HCT116 (cell line): Measurements from ENCODE around the gene NOTCH1. TPM values are rescaled to one million over a fixed set of nuclear protein-coding genes. Genes with fewer than 3 reads are reported as not detected.

Source experiments
- ATAC-seq: fragments of 200-7000 bp; cut with Tn5 transposase; 2 replicates; pipeline ENCODE4 v1.9.1; 2020; ENCODE audit warnings: mild to moderate bottlenecking, moderate library complexity
- BruUV-seq: library from RNA; stranded (reverse); fragments of 400-500 nt; replicated peaks from 2 replicates; lab custom pipeline; 2021; lab: Mats Ljungman, UMichigan
- CTCF ChIA-PET: fragments of 300-600 bp; sonication (Branson Sonifier 250); formaldehyde crosslinking; loops from one replicate; lab custom pipeline; 2021; ENCODE audit warnings: antibody characterized with exemption; lab: Charles Lee
- POLR2A ChIA-PET: fragments of 300-600, 350-600 bp; sonication (Branson Sonifier 250); formaldehyde crosslinking; loops from one replicate; lab custom pipeline; 2021; ENCODE audit warnings: antibody characterized with exemption; lab: Charles Lee
- RAD21 ChIA-PET, 2 experiments: fragments of 300-600 bp; sonication (Branson Sonifier 250); formaldehyde crosslinking; loops; one replicate each; lab custom pipeline; 2023; ENCODE audit warnings: low total read pairs in 2 of 2; ENCODE audit not compliant: uncharacterized antibody in 2 of 2, unreplicated experiment in 2 of 2, low non-redundant PET in 1 of 2; lab: Charles Lee
- DNase-seq: peaks from one replicate; pipeline ENCODE4 v3.0.0-alpha.2; 2010; ENCODE audit warnings: low read depth, low spot score
- H2AFZ ChIP-seq: fragments of 200-600 bp; shearing (Covaris generic), sonication (generic); 2 replicates; pipeline ENCODE4 v1.6.1; 2017; ENCODE audit warnings: low read depth, mixed run types, mixed read lengths, antibody characterized with exemption, low read length; ENCODE audit not compliant: poor library complexity, severe bottlenecking
- H3K27ac ChIP-seq: 2 replicates; pipeline ENCODE4 v1.5.1; 2012; ENCODE audit warnings: low read depth, low read length
- H3K27me3 ChIP-seq: fragments of 200-600 bp; sonication (generic); 2 replicates; pipeline ENCODE4 v1.6.1; 2016; ENCODE audit warnings: mixed run types, low read length, mixed read lengths; ENCODE audit not compliant: insufficient read depth
- H3K36me3 ChIP-seq, 2 experiments: fragments of 200-500 bp in 1 of 2; fragments of 200-600 bp in 1 of 2; sonication (Bioruptor generic) in 1 of 2; sonication (generic) in 1 of 2; 2 replicates each; pipeline versions ENCODE4 v1.5.1 to v1.6.1; 2014 to 2016; ENCODE audit warnings: low read length in 2 of 2, inconsistent platforms in 1 of 2, mixed read lengths in 1 of 2, mixed run types in 1 of 2; ENCODE audit not compliant: insufficient read depth in 2 of 2, control insufficient read depth in 1 of 2
- H3K4me1 ChIP-seq, 2 experiments: fragments of 200-600 bp in 1 of 2; sonication (generic) in 1 of 2; 2 replicates each; pipeline versions ENCODE4 v1.5.1 to v1.6.1; 2012 to 2017; ENCODE audit warnings: low read length in 2 of 2, inconsistent platforms in 1 of 2, mild to moderate bottlenecking in 1 of 2, mixed read lengths in 1 of 2, mixed run types in 1 of 2, moderate library complexity in 1 of 2; ENCODE audit not compliant: insufficient read depth in 2 of 2, control insufficient read depth in 1 of 2
- H3K4me2 ChIP-seq: fragments of 200-600 bp; sonication (generic); 2 replicates; pipeline ENCODE4 v1.6.1; 2017; ENCODE audit warnings: mixed run types, low read length, mixed read lengths
- H3K4me3 ChIP-seq, 2 experiments: fragments of 200-600 bp in 1 of 2; sonication (generic) in 1 of 2; replicated peaks in 1 of 2; 2 replicates each; pipeline ENCODE4 v1.5.1; 2011 to 2016; ENCODE audit warnings: low read length in 2 of 2, control low read depth in 1 of 2, low read depth in 1 of 2, mild to moderate bottlenecking in 1 of 2, mixed read lengths in 1 of 2, mixed run types in 1 of 2
- H3K79me2 ChIP-seq: fragments of 200-600 bp; sonication (generic); 2 replicates; pipeline ENCODE4 v1.6.1; 2017; ENCODE audit warnings: mild to moderate bottlenecking, mixed run types, low read length, moderate library complexity, mixed read lengths; ENCODE audit not compliant: insufficient read depth
- H3K9ac ChIP-seq: fragments of 200-600 bp; sonication (generic); 2 replicates; pipeline ENCODE4 v1.6.1; 2016; ENCODE audit warnings: low read length, mixed read lengths
- H3K9me2 ChIP-seq: fragments of 200-600 bp; sonication (generic), shearing (Covaris generic); 2 replicates; pipeline ENCODE4 v1.6.1; 2017; ENCODE audit warnings: mixed run types, mild to moderate bottlenecking, moderate library complexity; ENCODE audit not compliant: insufficient read depth
- H3K9me3 ChIP-seq, 2 experiments: fragments of 200-500 bp in 1 of 2; fragments of 200-600 bp in 1 of 2; sonication (Bioruptor generic) in 1 of 2; sonication (generic) in 1 of 2; 2 replicates each; pipeline ENCODE4 v1.6.1; 2014 to 2017; ENCODE audit warnings: low read length in 2 of 2, mixed read lengths in 2 of 2, inconsistent platforms in 1 of 2, low read depth in 1 of 2, mild to moderate bottlenecking in 1 of 2, mixed run types in 1 of 2, moderate library complexity in 1 of 2; ENCODE audit not compliant: control insufficient read depth in 1 of 2, insufficient read depth in 1 of 2
- H4K20me1 ChIP-seq: fragments of 200-600 bp; sonication (generic), shearing (Covaris generic); 2 replicates; pipeline ENCODE4 v1.6.1; 2017; ENCODE audit warnings: mixed run types, mild to moderate bottlenecking, moderate library complexity; ENCODE audit not compliant: insufficient read depth
- ATF3 ChIP-seq: IDR thresholded peaks from 2 replicates; pipeline ENCODE4 v1.6.1; 2012
- ELF1 ChIP-seq: IDR thresholded peaks from 2 replicates; pipeline ENCODE4 v1.6.1; 2012; ENCODE audit warnings: low read depth, borderline replicate concordance
- EZH2phosphoT487 ChIP-seq: fragments of 200-600 bp; IDR thresholded peaks from 2 replicates; pipeline ENCODE4 v1.6.1; 2018; ENCODE audit warnings: antibody characterized with exemption, borderline replicate concordance
- MAX ChIP-seq: IDR thresholded peaks from 2 replicates; pipeline ENCODE4 v1.6.1; 2012
- POLR2AphosphoS5 ChIP-seq: IDR thresholded peaks from 2 replicates; pipeline ENCODE4 v1.6.1; 2011; ENCODE audit warnings: mild to moderate bottlenecking, low read depth, low read length, moderate library complexity
- REST ChIP-seq: IDR thresholded peaks from 2 replicates; pipeline ENCODE4 v1.6.1; 2012; ENCODE audit warnings: low read depth
- SIN3A ChIP-seq: IDR thresholded peaks from 2 replicates; pipeline ENCODE4 v1.6.1; 2012; ENCODE audit warnings: low read depth
- TCF7L2 ChIP-seq: IDR thresholded peaks from 2 replicates; pipeline ENCODE4 v1.7.0; 2011; ENCODE audit warnings: borderline replicate concordance, inconsistent platforms; ENCODE audit not compliant: insufficient read depth, insufficient read length; ENCODE audit errors: extremely low read depth
- ZBTB33 ChIP-seq: IDR thresholded peaks from 2 replicates; pipeline ENCODE4 v1.6.1; 2011; ENCODE audit warnings: mild to moderate bottlenecking, low read length, moderate library complexity; ENCODE audit not compliant: insufficient replicate concordance; ENCODE audit errors: extremely low read depth
- ZNF274 ChIP-seq: fragments of 200-500 bp; sonication (Bioruptor generic); IDR thresholded peaks from 2 replicates; pipeline ENCODE4 v1.6.1; 2014; ENCODE audit warnings: mild to moderate bottlenecking, low read depth, low read length, inconsistent platforms
- intact Hi-C: fragments of 100-400 bp; cut with micrococcal nuclease; formaldehyde crosslinking; loops from 2 replicates; pipeline ENCODE4 v1.10.0; 2022
- total RNA-seq: library from RNA; stranded (reverse); gene quantifications from one replicate; pipeline ENCODE4 v1.2.1, GENCODE V29; 2021; ENCODE audit not compliant: unreplicated experiment
- TF ChIP-seq, protein P1 (sequence below), 3 experiments: fragments of 200-600 bp in 1 of 3; sonication (generic) in 1 of 3; IDR thresholded peaks in 2 of 3; conservative IDR thresholded peaks in 1 of 3; 2 replicates each; pipeline ENCODE4 v1.5.1; 2012 to 2017; ENCODE audit warnings: low read depth in 2 of 3, low read length in 2 of 3, antibody characterized with exemption in 1 of 3, borderline replicate concordance in 1 of 3, control low read depth in 1 of 3, mild to moderate bottlenecking in 1 of 3, mixed read lengths in 1 of 3, mixed run types in 1 of 3, moderate library complexity in 1 of 3; ENCODE audit not compliant: insufficient read depth in 1 of 3

Gene NOTCH1
- total RNA-seq, 1 experiment from 2014 or later, result 36.2 TPM

DNA sequence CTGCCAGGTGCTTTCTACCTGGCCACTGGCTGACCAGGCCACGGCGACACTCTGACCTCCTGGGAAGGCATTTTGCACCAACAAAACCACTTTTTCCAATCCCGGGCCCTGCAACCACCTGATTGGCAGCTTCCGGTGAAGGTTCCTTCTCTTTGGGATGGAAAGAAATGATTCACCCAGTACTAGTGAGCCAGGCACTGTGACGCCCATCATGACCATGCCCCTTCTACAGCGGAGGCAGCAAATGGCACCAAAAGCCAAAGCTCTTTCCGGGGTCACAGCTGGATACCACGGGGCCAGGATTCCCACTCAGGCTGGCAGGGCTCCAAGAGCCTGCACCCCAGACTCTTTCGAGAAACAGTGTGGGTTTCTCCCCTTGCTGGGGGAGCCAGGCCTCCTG, 4.7 kb downstream of the NOTCH1 start:
- BruUV-seq, result no TSS peak

More for the DNA sequence above, 4.7 kb downstream of the NOTCH1 start:
- Histone ChIP-seq H3K9me2 (no peaks in the 10 kb centered on the region), H3K79me2 (peaks cover 79% of the 10 kb centered on the region), H3K4me3 (no peak overlapping the region), H4K20me1 (peaks cover 4% of the 10 kb centered on the region; the same call in 1 of the 2 replicates), H3K4me1 (peaks cover 32 to 45% of the 10 kb centered on the region in 2 experiments), H3K9me3 (no peaks in the 10 kb centered on the region), H3K9ac (no peak overlapping the region), H2AFZ (no peak overlapping the region), H3K36me3 (peaks cover 10 to 15% of the 10 kb centered on the region in 2 experiments; a peak in 2 of 4 replicates), H3K4me2 (peak overlapping the region; percentile 71; the same call in 1 of the 2 replicates), H3K27ac (peak overlapping the region; percentile 75), H3K27me3 (no peaks in the 10 kb centered on the region)
- CTCF ChIA-PET, result interaction anchor here (2.0 kb wide), 1 partner anchor 56 kb away, joined by 10 read pairs; no protein-coding TSS in a partner anchor
- RAD21 ChIA-PET, result no interaction called here
- intact Hi-C loops, result no loop called here
- ATAC-seq (no peak), DNase-seq (no peak)
- POLR2A ChIA-PET, result no interaction called here
- TF ChIP-seq POLR2AphosphoS5, result no peak
- no peak for TF ChIP-seq ZBTB33
- no peak for TF ChIP-seq MAX
- no peak for TF ChIP-seq ELF1
- TF ChIP-seq TCF7L2, result no peak
- no peak for TF ChIP-seq EZH2phosphoT487
- TF ChIP-seq, protein P1, sequence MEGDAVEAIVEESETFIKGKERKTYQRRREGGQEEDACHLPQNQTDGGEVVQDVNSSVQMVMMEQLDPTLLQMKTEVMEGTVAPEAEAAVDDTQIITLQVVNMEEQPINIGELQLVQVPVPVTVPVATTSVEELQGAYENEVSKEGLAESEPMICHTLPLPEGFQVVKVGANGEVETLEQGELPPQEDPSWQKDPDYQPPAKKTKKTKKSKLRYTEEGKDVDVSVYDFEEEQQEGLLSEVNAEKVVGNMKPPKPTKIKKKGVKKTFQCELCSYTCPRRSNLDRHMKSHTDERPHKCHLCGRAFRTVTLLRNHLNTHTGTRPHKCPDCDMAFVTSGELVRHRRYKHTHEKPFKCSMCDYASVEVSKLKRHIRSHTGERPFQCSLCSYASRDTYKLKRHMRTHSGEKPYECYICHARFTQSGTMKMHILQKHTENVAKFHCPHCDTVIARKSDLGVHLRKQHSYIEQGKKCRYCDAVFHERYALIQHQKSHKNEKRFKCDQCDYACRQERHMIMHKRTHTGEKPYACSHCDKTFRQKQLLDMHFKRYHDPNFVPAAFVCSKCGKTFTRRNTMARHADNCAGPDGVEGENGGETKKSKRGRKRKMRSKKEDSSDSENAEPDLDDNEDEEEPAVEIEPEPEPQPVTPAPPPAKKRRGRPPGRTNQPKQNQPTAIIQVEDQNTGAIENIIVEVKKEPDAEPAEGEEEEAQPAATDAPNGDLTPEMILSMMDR (IDR thresholded peaks at IDR 0.05 in 2 of 3, conservative IDR thresholded peaks at IDR 0.05 in 1 of 3; ENCODE audit: borderline replicate concordance in 1 of 3, insufficient read depth in 1 of 3, low read depth in 2 of 3, low read length in 2 of 3), result no peak
- TF ChIP-seq ATF3, result no peak
- TF ChIP-seq REST, result no peak
- TF ChIP-seq ZNF274, result no peak
- TF ChIP-seq SIN3A, result no peak
